ENCODE data around the gene EBLN2.
"Not testable (repeated sequence)": the region's sequence is repeated elsewhere in the genome, so short reads cannot be mapped to it uniquely, and the experiment has no call there.

EBLN2 gene

GRCh38 chr3:73056845-73057150, 4.7 kb upstream of the EBLN2 start:
- peaks cover 25% of the 10 kb centered on the region for H3K36me3 ChIP-seq (ENCODE audit: control insufficient read depth, insufficient read depth, low read length)

GRCh38 chr3:73060302-73060723, 1.1 kb upstream of the EBLN2 start:
- no peaks in the 10 kb centered on the region for H3K9me3 ChIP-seq (ENCODE audit: control insufficient read depth, low read length)
- H3K27ac ChIP-seq (ENCODE audit: low read depth, low read length, severe bottlenecking), result no peak overlapping the region
- peaks cover 56% of the 10 kb centered on the region for H3K36me3 ChIP-seq (ENCODE audit: control insufficient read depth, insufficient read depth, low read length)
- no CpG with 5 or more reads among the region's 1 CpG for WGBS, 2 experiments (ENCODE audit: insufficient coverage in 2 of 2)
- H3K4me1 ChIP-seq (ENCODE audit: control insufficient read depth, insufficient read depth, low read length, poor library complexity, severe bottlenecking), result no peaks in the 10 kb centered on the region
- H3K4me3 ChIP-seq (ENCODE audit: extremely low read depth, insufficient read depth, low read length, poor library complexity, severe bottlenecking), result no peak overlapping the region

More at GRCh38 chr3:73056845-73057150, 4.7 kb upstream of the EBLN2 start:
- no peak overlapping the region for H3K4me3 ChIP-seq (ENCODE audit: extremely low read depth, insufficient read depth, low read length, poor library complexity, severe bottlenecking)
- H3K4me1 ChIP-seq (ENCODE audit: control insufficient read depth, insufficient read depth, low read length, poor library complexity, severe bottlenecking), result no peaks in the 10 kb centered on the region
- no peak overlapping the region for H3K27ac ChIP-seq (ENCODE audit: low read depth, low read length, severe bottlenecking)
- H3K9me3 ChIP-seq (ENCODE audit: control insufficient read depth, low read length), result no peaks in the 10 kb centered on the region

- not testable (repeated sequence) for H3K27ac ChIP-seq (ENCODE audit: low read depth, low read length, severe bottlenecking); H3K4me3 ChIP-seq (ENCODE audit: extremely low read depth, insufficient read depth, low read length, poor library complexity, severe bottlenecking); H3K4me1 ChIP-seq (ENCODE audit: control insufficient read depth, insufficient read depth, low read length, poor library complexity, severe bottlenecking); H3K9me3 ChIP-seq (ENCODE audit: control insufficient read depth, low read length)
- peaks cover 42% of the 10 kb centered on the region for H3K36me3 ChIP-seq (ENCODE audit: control insufficient read depth, insufficient read depth, low read length)
Measured at GRCh38 chr3:73066243-73066642, 4.8 kb downstream of the EBLN2 start.

- Histone ChIP-seq H3K36me3 (ENCODE audit: control insufficient read depth, insufficient read depth, low read length) (peaks cover 20% of the 10 kb centered on the region), H3K4me1 (ENCODE audit: control insufficient read depth, insufficient read depth, low read length, poor library complexity, severe bottlenecking) (no peaks in the 10 kb centered on the region), H3K9me3 (ENCODE audit: control insufficient read depth, low read length) (no peaks in the 10 kb centered on the region), H3K4me3 (ENCODE audit: extremely low read depth, insufficient read depth, low read length, poor library complexity, severe bottlenecking) (no peak overlapping the region), H3K27ac (ENCODE audit: low read depth, low read length, severe bottlenecking) (no peak overlapping the region)
- 83% methylated on average over 1 of the region's 3 CpGs; no CpG with 5 or more reads in 1 of the 2 experiments for WGBS, 2 experiments (ENCODE audit: insufficient coverage in 2 of 2)
Measured at GRCh38 chr3:73068419-73068818, 7.0 kb downstream of the EBLN2 start.

- Histone ChIP-seq H3K27ac (ENCODE audit: low read depth, low read length, severe bottlenecking) (no peak overlapping the region), H3K4me3 (ENCODE audit: extremely low read depth, insufficient read depth, low read length, poor library complexity, severe bottlenecking) (no peak overlapping the region), H3K4me1 (ENCODE audit: control insufficient read depth, insufficient read depth, low read length, poor library complexity, severe bottlenecking) (no peaks in the 10 kb centered on the region), H3K9me3 (ENCODE audit: control insufficient read depth, low read length) (no peaks in the 10 kb centered on the region), H3K36me3 (ENCODE audit: control insufficient read depth, insufficient read depth, low read length) (peaks cover 15% of the 10 kb centered on the region)
- 92% methylated on average over 2 of the region's 5 CpGs; no CpG with 5 or more reads in 1 of the 2 experiments for WGBS, 2 experiments (ENCODE audit: insufficient coverage in 2 of 2)
Measured at GRCh38 chr3:73069187-73069586, 7.7 kb downstream of the EBLN2 start.

GRCh38 chr3:73069775-73070444, 8.5 kb downstream of the EBLN2 start:
- 91 to 100% methylated on average over 5 to 9 of the region's 14 CpGs for WGBS, 2 experiments (ENCODE audit: insufficient coverage in 2 of 2)
- H3K4me3 ChIP-seq (ENCODE audit: extremely low read depth, insufficient read depth, low read length, poor library complexity, severe bottlenecking), result no peak overlapping the region
- no peaks in the 10 kb centered on the region for H3K9me3 ChIP-seq (ENCODE audit: control insufficient read depth, low read length)
- no peak overlapping the region for H3K27ac ChIP-seq (ENCODE audit: low read depth, low read length, severe bottlenecking)
- H3K36me3 ChIP-seq (ENCODE audit: control insufficient read depth, insufficient read depth, low read length), result peaks cover 7% of the 10 kb centered on the region
- H3K4me1 ChIP-seq (ENCODE audit: control insufficient read depth, insufficient read depth, low read length, poor library complexity, severe bottlenecking), result no peaks in the 10 kb centered on the region

- 70 to 80% methylated on average over 3 to 4 of the region's 6 CpGs for WGBS, 2 experiments (ENCODE audit: insufficient coverage in 2 of 2)
Measured at GRCh38 chr3:73070675-73071575, 9.5 kb downstream of the EBLN2 start.

GRCh38 chr3:73071952-73072351, 10.5 kb downstream of the EBLN2 start:
- Histone ChIP-seq H3K9me3 (ENCODE audit: control insufficient read depth, low read length) (no peaks in the 10 kb centered on the region), H3K27ac (ENCODE audit: low read depth, low read length, severe bottlenecking) (no peak overlapping the region)
- WGBS, 2 experiments (ENCODE audit: insufficient coverage in 2 of 2), result 83 to 100% methylated on average over 1 of the region's 1 CpG

More at GRCh38 chr3:73070675-73071575, 9.5 kb downstream of the EBLN2 start:
- no peak overlapping the region for H3K4me3 ChIP-seq (ENCODE audit: extremely low read depth, insufficient read depth, low read length, poor library complexity, severe bottlenecking)
- H3K4me1 ChIP-seq (ENCODE audit: control insufficient read depth, insufficient read depth, low read length, poor library complexity, severe bottlenecking), result no peaks in the 10 kb centered on the region
- peaks cover 4% of the 10 kb centered on the region for H3K36me3 ChIP-seq (ENCODE audit: control insufficient read depth, insufficient read depth, low read length)
- no peaks in the 10 kb centered on the region for H3K9me3 ChIP-seq (ENCODE audit: control insufficient read depth, low read length)
- peak overlapping the region; percentile 42 for H3K27ac ChIP-seq (ENCODE audit: low read depth, low read length, severe bottlenecking)

GRCh38 chr3:73072634-73073033, 11.2 kb downstream of the EBLN2 start:
- Histone ChIP-seq H3K4me1 (ENCODE audit: control insufficient read depth, insufficient read depth, low read length, poor library complexity, severe bottlenecking) (no peaks in the 10 kb centered on the region), H3K27ac (ENCODE audit: low read depth, low read length, severe bottlenecking) (no peak overlapping the region), H3K4me3 (ENCODE audit: extremely low read depth, insufficient read depth, low read length, poor library complexity, severe bottlenecking) (no peak overlapping the region), H3K36me3 (ENCODE audit: control insufficient read depth, insufficient read depth, low read length) (no peaks in the 10 kb centered on the region), H3K9me3 (ENCODE audit: control insufficient read depth, low read length) (no peaks in the 10 kb centered on the region)
- 60% methylated on average over 1 of the region's 1 CpG; no CpG with 5 or more reads in 1 of the 2 experiments for WGBS, 2 experiments (ENCODE audit: insufficient coverage in 2 of 2)

More at GRCh38 chr3:73071952-73072351, 10.5 kb downstream of the EBLN2 start:
- Histone ChIP-seq H3K36me3 (ENCODE audit: control insufficient read depth, insufficient read depth, low read length) (no peaks in the 10 kb centered on the region), H3K4me3 (ENCODE audit: extremely low read depth, insufficient read depth, low read length, poor library complexity, severe bottlenecking) (no peak overlapping the region), H3K4me1 (ENCODE audit: control insufficient read depth, insufficient read depth, low read length, poor library complexity, severe bottlenecking) (no peaks in the 10 kb centered on the region)

GRCh38 chr3:73073091-73073707, 11.7 kb downstream of the EBLN2 start:
- Histone ChIP-seq H3K27ac (ENCODE audit: low read depth, low read length, severe bottlenecking) (no peak overlapping the region), H3K9me3 (ENCODE audit: control insufficient read depth, low read length) (no peaks in the 10 kb centered on the region), H3K4me3 (ENCODE audit: extremely low read depth, insufficient read depth, low read length, poor library complexity, severe bottlenecking) (no peak overlapping the region), H3K36me3 (ENCODE audit: control insufficient read depth, insufficient read depth, low read length) (no peaks in the 10 kb centered on the region), H3K4me1 (ENCODE audit: control insufficient read depth, insufficient read depth, low read length, poor library complexity, severe bottlenecking) (no peaks in the 10 kb centered on the region)
- 92 to 100% methylated on average over 1 to 2 of the region's 4 CpGs for WGBS, 2 experiments (ENCODE audit: insufficient coverage in 2 of 2)
